HT1080 (cell line): Measurements from ENCODE around the gene TPRX1. TPM values are rescaled to one million over a fixed set of nuclear protein-coding genes. Genes with fewer than 3 reads are reported as not detected.
"Not testable (repeated sequence)": the region's sequence is repeated elsewhere in the genome, so short reads cannot be mapped to it uniquely, and the experiment has no call there.

ENCODE experiments used
- DNase-seq: peaks from one replicate; pipeline ENCODE4 v3.0.0-alpha.2; 2015; ENCODE audit warnings: low read depth
- total RNA-seq: library from RNA; depleted of rRNA; stranded (reverse); fragments of >200 nt; shearing (Covaris generic); gene quantifications from 2 replicates; pipeline ENCODE4 v1.2.3, GENCODE V29; 2014

The TPRX1 gene
- total RNA-seq, 1 experiment from 2014 or later, result not detected

- DNase-seq, result no peak
Measured at GRCh38 chr19:47802521-47803043, 1.8 kb downstream of the TPRX1 start.

- no peak for DNase-seq
Measured at GRCh38 chr19:47801270-47801669, 3.1 kb downstream of the TPRX1 start.

- no peak for DNase-seq
Measured at GRCh38 chr19:47798904-47799266, 5.5 kb downstream of the TPRX1 start.

GRCh38 chr19:47797996-47798903 lies 6.1 kb downstream of the TPRX1 start:
- no peak for DNase-seq

GRCh38 chr19:47796785-47797184 lies 7.6 kb downstream of the TPRX1 start:
- no peak for DNase-seq

GRCh38 chr19:47794526-47794925 lies 9.8 kb downstream of the TPRX1 start:
- no peak for DNase-seq

- DNase-seq, result no peak
Measured at GRCh38 chr19:47792616-47793015, 11.7 kb downstream of the TPRX1 start.

GRCh38 chr19:47790398-47790814 lies 13.9 kb downstream of the TPRX1 start:
- peak; percentile 48 for DNase-seq

- DNase-seq, result not testable (repeated sequence)
Measured at GRCh38 chr19:47789811-47790210, 14.5 kb downstream of the TPRX1 start.

GRCh38 chr19:47787307-47787706 lies 17.0 kb downstream of the TPRX1 start:
- not testable (repeated sequence) for DNase-seq

GRCh38 chr19:47786566-47786965 lies 17.8 kb downstream of the TPRX1 start:
- DNase-seq, result no peak

GRCh38 chr19:47781590-47782262 lies 22.6 kb downstream of the TPRX1 start:
- DNase-seq, result no peak

- no peak for DNase-seq
Measured at GRCh38 chr19:47780215-47780551, 24.2 kb downstream of the TPRX1 start.

GRCh38 chr19:47779524-47780214 lies 24.7 kb downstream of the TPRX1 start:
- DNase-seq, result no peak

GRCh38 chr19:47778954-47779351 lies 25.4 kb downstream of the TPRX1 start:
- no peak for DNase-seq

- peak; percentile 60 for DNase-seq
Measured at GRCh38 chr19:47778049-47778953, 26.1 kb downstream of the TPRX1 start, which contains the start of gene SELENOW. SELENOW (plus strand) TSS chr19:47778703; CDS start chr19:47778786, 83 bp downstream.

GRCh38 chr19:47777245-47778048 lies 26.9 kb downstream of the TPRX1 start:
- not testable (repeated sequence) for DNase-seq

- DNase-seq, result peak; percentile 38
Measured at GRCh38 chr19:47776568-47776967, 27.8 kb downstream of the TPRX1 start.

GRCh38 chr19:47771291-47771690 lies 33.1 kb downstream of the TPRX1 start:
- not testable (repeated sequence) for DNase-seq

GRCh38 chr19:47769534-47769933 lies 34.8 kb downstream of the TPRX1 start:
- DNase-seq, result no peak
